GM19328 (cell line): ENCODE measurements around the gene PCGF1.
A peak's percentile ranks its signal among the peaks of the same experiment; 100 is the strongest.

Experiments used
- ATAC-seq: cut with Tn5 transposase; IDR thresholded peaks from one replicate; pipeline ENCODE4 v1.9.1; 2021; ENCODE audit warnings: mild to moderate bottlenecking, moderate library complexity; ENCODE audit not compliant: unreplicated experiment

PCGF1 gene

GRCh38 chr2:74515981-74516633, 8.6 kb upstream of the PCGF1 start:
- ATAC-seq, result no peak

- ATAC-seq, result no peak
These were observed 7.9 kb upstream of the PCGF1 start for GRCh38 chr2:74515271-74515980.

DNA sequence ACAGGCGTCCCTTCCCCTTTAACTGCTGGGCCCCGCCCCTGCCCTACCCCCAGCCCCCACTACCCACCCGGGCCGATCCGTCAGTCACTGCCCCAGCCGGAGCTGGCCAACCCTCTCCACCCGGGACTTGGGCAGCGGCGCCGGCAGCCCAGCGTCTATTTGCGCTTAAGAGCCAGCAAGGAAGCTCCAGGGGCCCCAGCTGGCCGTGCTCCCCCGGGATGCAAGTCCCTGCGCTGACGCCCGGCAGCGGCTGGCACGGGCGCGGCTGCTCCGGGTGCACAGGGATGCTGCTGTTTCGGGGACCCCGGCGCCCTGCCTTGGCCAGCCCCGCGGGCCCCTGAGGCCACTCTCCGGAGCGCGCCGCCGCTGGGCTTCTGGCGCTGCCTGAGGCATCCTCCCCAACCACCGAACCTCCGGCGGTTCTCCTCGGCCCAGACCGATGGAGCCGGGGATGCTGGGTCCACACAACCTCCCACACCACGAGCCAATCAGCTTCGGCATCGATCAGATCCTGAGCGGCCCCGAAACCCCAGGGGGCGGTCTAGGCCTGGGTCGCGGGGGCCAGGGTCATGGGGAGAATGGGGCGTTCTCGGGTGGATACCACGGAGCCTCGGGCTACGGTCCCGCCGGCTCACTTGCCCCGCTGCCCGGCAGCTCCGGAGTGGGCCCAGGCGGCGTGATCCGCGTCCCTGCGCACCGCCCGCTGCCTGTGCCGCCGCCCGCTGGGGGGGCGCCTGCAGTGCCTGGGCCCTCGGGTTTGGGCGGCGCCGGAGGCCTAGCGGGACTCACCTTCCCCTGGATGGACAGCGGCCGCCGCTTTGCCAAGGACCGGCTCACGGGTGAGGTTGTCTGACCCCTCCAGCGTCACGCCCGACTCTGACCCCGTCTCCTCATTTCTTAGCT, 7.1 kb upstream of the PCGF1 start, which contains the start of gene TLX2:
TSS of gene TLX2 (plus strand) at position 83 of the 903 bp plus-strand sequence. CDS start at position 440, 357 bp downstream.
- no peak for ATAC-seq

DNA sequence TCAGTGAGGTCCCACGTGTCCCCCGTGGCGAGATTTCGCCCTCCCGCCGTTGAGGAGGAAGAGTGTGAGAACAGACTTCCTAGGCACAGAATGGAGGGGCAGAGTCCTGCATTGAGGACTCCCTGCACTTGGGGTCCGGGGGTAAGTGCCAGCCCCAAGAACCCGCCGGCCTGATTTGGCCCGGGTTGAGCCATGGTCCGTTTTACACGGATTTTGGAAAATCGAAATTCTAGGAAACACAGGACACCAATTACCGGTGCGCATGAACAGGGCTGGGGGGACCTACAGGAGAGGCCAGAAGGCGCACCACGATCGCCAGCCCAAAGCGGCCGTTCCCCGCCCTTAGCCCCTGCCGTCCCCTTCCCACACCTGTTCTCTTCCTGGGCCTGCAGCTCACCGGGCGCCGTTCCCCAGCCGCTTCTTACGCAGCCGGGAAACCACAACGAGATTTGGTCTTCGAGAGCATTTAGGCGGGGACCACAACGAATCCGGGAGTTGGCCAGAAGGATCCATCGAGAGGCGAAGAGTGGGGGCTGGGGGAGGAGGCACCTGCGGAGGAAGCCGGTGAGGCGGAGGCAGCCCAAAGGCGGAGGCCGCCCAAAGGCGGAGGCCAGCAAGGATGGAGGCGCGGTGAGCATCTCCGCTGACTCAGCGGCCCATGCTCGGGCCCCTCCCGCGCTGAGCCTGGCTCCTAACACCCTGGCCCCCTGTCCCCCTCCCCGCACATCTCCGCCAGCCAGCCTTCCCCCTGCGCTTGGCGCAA, 6.3 kb upstream of the PCGF1 start:
- no peak for ATAC-seq

GRCh38 chr2:74512744-74513604, 5.5 kb upstream of the PCGF1 start:
- ATAC-seq, result no peak

DNA sequence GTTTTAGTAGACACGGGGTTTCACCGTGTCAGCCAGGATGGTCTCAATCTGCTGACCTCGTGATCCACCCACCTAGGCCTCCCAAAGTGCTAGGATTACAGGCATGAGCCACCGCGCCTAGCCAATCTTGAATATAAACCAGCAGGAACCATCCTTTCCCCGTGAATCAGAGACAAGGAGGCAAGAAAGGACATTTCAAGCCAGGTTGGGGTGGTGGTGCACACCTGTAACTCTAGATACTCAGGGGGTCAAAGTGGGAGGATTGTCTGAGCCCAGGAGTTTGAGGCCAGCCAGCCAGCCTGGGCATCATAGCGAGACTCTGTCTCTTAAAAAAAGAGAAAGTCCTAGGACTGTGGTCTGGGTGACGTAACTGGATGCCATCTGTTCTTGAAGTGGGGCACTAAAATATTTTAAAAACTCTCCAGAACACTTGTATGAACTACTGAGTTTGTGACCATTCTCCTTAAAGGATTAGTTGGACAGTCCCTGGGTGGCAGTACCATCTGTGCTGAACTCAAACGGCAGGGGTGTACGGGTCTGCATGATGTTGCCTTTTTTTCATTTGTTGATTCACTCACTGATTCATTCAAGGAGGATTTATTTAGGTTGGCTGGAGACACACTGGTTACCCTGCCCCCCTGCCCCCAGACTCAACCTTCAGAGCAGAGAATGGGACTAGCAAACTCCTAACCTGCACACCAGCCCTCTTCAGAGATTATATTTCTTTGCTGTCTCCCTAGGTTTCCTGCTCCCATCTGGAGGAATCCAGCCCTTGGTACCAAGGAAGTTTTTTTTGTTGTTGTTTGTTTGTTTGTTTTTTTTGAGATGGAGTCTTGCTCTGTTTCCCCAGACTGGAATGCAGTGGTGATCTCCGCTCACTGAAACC, 3.9 kb upstream of the PCGF1 start:
- no peak for ATAC-seq

DNA sequence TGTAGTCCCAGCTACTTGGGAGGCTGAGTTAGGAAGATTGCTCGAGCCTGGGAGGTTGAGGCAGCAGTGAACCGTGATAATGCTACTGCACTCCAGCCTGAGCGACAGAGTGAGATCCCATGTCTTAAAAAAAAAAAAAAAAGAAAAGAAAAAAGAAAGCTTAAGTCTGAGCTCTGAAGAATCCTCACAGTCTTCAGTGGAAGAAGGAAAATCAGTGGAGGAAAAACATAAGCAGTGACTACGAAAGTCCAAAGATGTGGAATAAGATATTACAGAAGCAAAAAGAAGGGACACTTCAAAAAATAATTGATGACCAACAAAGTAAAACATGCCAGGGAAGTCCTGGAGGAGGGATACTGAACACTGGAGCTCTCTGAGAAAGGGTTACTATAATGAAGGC, 2.8 kb upstream of the PCGF1 start:
- ATAC-seq, result no peak

DNA sequence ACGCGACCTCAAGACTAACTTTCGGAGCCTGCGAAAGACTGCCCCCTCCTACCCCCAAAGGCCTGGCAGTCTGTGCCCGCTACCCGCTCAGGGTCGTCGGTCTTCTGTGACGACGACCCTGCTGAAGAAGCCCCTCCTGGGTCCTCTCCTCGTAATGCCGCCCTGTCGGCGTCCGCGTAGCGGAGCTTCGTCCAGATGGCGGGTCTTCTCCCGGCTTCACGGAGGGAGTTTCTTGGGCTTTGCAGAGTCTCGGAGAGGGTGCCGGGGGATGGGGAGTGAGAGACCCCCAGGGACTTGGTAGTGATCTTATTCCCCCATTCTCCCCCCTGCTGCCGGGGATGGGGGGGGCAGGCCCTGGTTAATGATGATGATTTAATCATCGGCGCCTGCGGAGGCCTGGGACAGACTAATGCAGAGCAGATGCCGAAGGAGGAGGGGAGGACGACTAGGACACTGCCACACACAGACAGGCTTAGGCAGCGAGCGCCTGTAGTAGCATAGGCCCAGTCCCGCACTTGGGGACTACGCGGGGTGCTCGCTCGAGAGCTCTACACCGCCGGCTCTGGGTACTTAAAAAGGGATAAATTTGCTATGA, 528 bp upstream of the PCGF1 start:
- peak; percentile 14 for ATAC-seq

- no peak for ATAC-seq
These were observed 1.8 kb downstream of the PCGF1 start for GRCh38 chr2:74505448-74506246.

DNA sequence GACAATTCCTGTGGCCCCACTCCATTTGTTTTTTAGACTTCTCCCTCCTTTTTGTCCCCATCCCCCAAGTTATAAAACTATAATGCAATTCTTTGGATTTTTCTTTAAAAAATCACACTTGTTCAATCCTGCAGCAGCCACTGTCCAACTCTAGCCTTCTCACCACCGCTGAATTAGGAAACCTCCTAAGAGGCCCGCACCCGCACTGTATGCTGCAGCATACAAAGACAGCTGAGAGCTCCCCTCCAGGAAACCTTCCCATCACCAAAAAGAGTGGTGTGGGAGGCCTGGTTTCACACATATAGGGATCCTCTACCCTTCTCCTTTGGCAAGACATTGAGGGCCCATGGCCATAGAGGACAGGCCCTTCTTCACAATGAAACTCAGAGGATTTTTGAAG, 2.9 kb downstream of the PCGF1 start:
- no peak for ATAC-seq

GRCh38 chr2:74503506-74504475, 3.7 kb downstream of the PCGF1 start:
- ATAC-seq, result no peak

DNA sequence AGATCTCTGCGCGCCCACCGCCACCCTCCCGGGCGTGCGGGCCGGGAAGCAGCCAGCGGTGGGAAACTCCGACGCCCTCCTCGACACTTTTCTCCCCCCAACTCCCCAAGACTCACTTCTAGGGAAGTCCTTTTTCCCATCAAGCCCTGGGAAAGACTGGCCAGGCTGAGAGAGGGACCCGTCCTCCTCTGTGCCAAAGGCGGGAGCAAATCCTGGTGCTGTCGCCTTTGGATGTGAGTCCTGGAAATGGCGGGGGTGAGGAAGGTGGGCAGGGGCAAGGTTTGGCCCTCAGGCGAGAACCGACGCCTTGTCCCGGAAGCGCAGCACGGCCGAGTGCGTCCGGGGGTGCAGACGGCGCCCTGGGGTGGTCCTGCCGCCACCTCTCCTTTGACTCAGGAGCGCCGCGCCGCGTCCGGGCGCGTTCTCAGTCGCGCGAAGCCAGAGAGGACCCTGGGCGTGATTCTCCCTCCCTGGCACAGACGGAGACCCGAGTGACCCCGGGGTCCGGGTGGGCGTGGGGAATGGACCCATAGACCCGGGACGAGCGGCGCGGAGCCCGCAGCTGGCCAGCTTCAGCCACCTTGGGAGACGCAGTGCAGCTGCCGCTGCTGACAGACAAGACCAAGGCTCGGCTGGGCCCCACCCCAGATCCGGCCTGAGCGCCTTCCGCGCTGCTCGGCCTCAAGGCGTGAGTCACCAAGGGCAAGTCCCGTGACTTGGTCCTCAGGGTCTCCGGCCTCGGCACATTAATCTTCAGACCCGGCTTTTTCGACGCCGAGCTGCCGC, 4.6 kb downstream of the PCGF1 start:
- no peak for ATAC-seq

DNA sequence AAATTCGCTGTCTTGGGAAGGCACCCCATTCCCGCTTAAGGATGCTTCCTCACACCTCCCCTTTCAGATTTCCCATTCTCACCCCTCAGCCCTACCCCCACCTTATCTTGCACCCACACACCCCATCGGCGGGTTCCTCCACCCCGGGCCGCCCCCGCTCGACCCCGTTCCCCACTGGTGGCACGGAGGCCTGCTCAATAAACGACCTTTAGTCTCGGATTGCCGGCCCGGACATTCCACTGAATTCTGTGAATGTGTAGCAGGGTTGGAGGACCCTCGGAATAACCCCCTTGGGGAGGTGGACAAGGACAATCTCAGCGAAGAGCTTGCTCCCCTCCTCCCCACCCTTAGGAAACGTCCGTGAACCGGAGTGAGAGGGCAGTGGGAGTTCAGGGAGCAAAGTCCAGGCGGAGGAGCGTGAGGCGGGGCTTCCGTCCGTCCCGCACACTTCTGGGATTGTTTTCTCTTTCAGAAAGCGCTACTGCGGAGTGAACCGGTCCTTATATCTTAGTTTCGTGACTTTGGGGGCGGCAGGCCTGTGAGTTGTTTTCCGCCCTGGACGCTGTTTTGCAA, 5.3 kb downstream of the PCGF1 start:
- ATAC-seq, result no peak

GRCh38 chr2:74501335-74502071, 6.0 kb downstream of the PCGF1 start:
- ATAC-seq, result no peak

- no peak for ATAC-seq
These were observed 6.9 kb downstream of the PCGF1 start for GRCh38 chr2:74500578-74500946.
